HEK293T (cell line): ENCODE results near the gene RALB.
"Not testable (repeated sequence)": the region's sequence is repeated elsewhere in the genome, so short reads cannot be mapped to it uniquely, and the experiment has no call there.

Source experiments
- CTCF ChIA-PET: fragments of 350-600 bp; formaldehyde crosslinking; extraction: SDS; loops from one replicate; lab custom pipeline; 2021; ENCODE audit warnings: antibody characterized with exemption, inconsistent platforms; lab: Yijun Ruan, JAX
- POLR2A ChIA-PET: fragments of 350-600 bp; formaldehyde crosslinking; extraction: SDS; loops from one replicate; lab custom pipeline; 2020; ENCODE audit warnings: antibody characterized with exemption, inconsistent platforms; lab: Yijun Ruan, JAX
- DNase-seq: peaks from one replicate; pipeline ENCODE4 v3.0.0; 2012; ENCODE audit warnings: mixed read lengths; ENCODE audit errors: extremely low spot score
- ARNT ChIP-seq: fragments of 450-650 bp; IDR thresholded peaks from 2 replicates; pipeline ENCODE4 v1.6.1; 2017; ENCODE audit warnings: mild to moderate bottlenecking
- BHLHE40 ChIP-seq: fragments of 450-650 bp; IDR thresholded peaks from 2 replicates; pipeline ENCODE4 v1.6.1; 2016; ENCODE audit warnings: mild to moderate bottlenecking, moderate library complexity, borderline replicate concordance
- CTBP1 ChIP-seq: fragments of 450-650 bp; IDR thresholded peaks from 2 replicates; pipeline ENCODE4 v1.6.1; 2016; ENCODE audit warnings: borderline replicate concordance
- ELF4 ChIP-seq: fragments of 450-650 bp; IDR thresholded peaks from 2 replicates; pipeline ENCODE4 v1.6.1; 2017; ENCODE audit warnings: antibody characterized with exemption
- FOXA1 ChIP-seq: fragments of 450-650 bp; IDR thresholded peaks from 2 replicates; pipeline ENCODE4 v1.6.1; 2016; ENCODE audit warnings: mild to moderate bottlenecking
- FOXK2 ChIP-seq: fragments of 450-650 bp; IDR thresholded peaks from 2 replicates; pipeline ENCODE4 v1.6.1; 2016; ENCODE audit warnings: mild to moderate bottlenecking
- FOXM1 ChIP-seq: fragments of 450-650 bp; IDR thresholded peaks from 2 replicates; pipeline ENCODE4 v1.6.1; 2017; ENCODE audit warnings: mild to moderate bottlenecking, borderline replicate concordance
- HDGF ChIP-seq: fragments of 450-650 bp; IDR thresholded peaks from 2 replicates; pipeline ENCODE4 v1.6.1; 2017; ENCODE audit warnings: antibody characterized with exemption, borderline replicate concordance
- L3MBTL2 ChIP-seq: fragments of 450-650 bp; conservative IDR thresholded peaks from 2 replicates; pipeline ENCODE4 v1.6.1; 2016; ENCODE audit warnings: mild to moderate bottlenecking
- LEF1 ChIP-seq: fragments of 450-650 bp; IDR thresholded peaks from 2 replicates; pipeline ENCODE4 v1.6.1; 2017; ENCODE audit warnings: mild to moderate bottlenecking, borderline replicate concordance
- NFRKB ChIP-seq: fragments of 450-650 bp; IDR thresholded peaks from 2 replicates; pipeline ENCODE4 v1.6.1; 2016; ENCODE audit warnings: mild to moderate bottlenecking, moderate library complexity
- PKNOX1 ChIP-seq: fragments of 450-650 bp; IDR thresholded peaks from 2 replicates; pipeline ENCODE4 v1.6.1; 2016
- SP1 ChIP-seq: fragments of 450-650 bp; IDR thresholded peaks from 2 replicates; pipeline ENCODE4 v1.6.1; 2017
- SUZ12 ChIP-seq: fragments of 450-650 bp; IDR thresholded peaks from 2 replicates; pipeline ENCODE4 v1.6.1; 2016; ENCODE audit warnings: mild to moderate bottlenecking
- TARDBP ChIP-seq: fragments of 450-650 bp; IDR thresholded peaks from 2 replicates; pipeline ENCODE4 v1.6.1; 2016
- ZNF384 ChIP-seq: fragments of 450-650 bp; IDR thresholded peaks from 2 replicates; pipeline ENCODE4 v1.6.1; 2016

The RALB gene

GRCh38 chr2:120230515-120231471, 21.9 kb upstream of the RALB start:
- POLR2A ChIA-PET: no interaction called here
- TF ChIP-seq FOXA1 (no peak), SP1 (no peak)
- no peak for DNase-seq
- CTCF ChIA-PET: interaction anchor here (0.7 kb wide), 1 partner anchor 1011 kb away, joined by 9 read pairs; no protein-coding TSS in a partner anchor

- ChIA-PET CTCF (interaction anchor here (0.7 kb wide), 1 partner anchor 1012 kb away, joined by 9 read pairs; no protein-coding TSS in a partner anchor), POLR2A (no interaction called here)
- no peak for DNase-seq
- no peak for TF ChIP-seq FOXK2
- no peak for TF ChIP-seq FOXM1
- no peak for TF ChIP-seq SUZ12
- TF ChIP-seq SP1: no peak
- no peak for TF ChIP-seq LEF1
- no peak for TF ChIP-seq ELF4
- TF ChIP-seq L3MBTL2: no peak
Observed at GRCh38 chr2:120231564-120231973, 21.1 kb upstream of the RALB start.

- no peak for DNase-seq
- TF ChIP-seq FOXM1 (no peak), ARNT (no peak), L3MBTL2 (no peak), SUZ12 (no peak), CTBP1 (no peak), PKNOX1 (no peak), ELF4 (no peak), FOXA1 (no peak), LEF1 (no peak), ZNF384 (no peak), SP1 (no peak), BHLHE40 (no peak), TARDBP (no peak), FOXK2 (no peak), HDGF (no peak), NFRKB (no peak)
- CTCF ChIA-PET: interaction anchor here (0.6 to 0.7 kb wide), 2 partner anchors 590 to 1012 kb away, joined by 4 to 9 read pairs; no protein-coding TSS in a partner anchor
- POLR2A ChIA-PET: no interaction called here
Observed at GRCh38 chr2:120231974-120232635, 20.5 kb upstream of the RALB start.

GRCh38 chr2:120233292-120233691, 19.4 kb upstream of the RALB start:
- POLR2A ChIA-PET: no interaction called here
- DNase-seq: no peak
- TF ChIP-seq SUZ12 (no peak), HDGF (no peak), ZNF384 (no peak), FOXK2 (no peak), FOXM1 (no peak), SP1 (no peak), NFRKB (no peak), L3MBTL2 (no peak), LEF1 (no peak)
- CTCF ChIA-PET: no interaction called here

GRCh38 chr2:120235158-120235557, 17.5 kb upstream of the RALB start:
- POLR2A ChIA-PET, CTCF ChIA-PET, DNase-seq: not testable (repeated sequence)

- TF ChIP-seq ZNF384 (no peak), CTBP1 (no peak), BHLHE40 (no peak), FOXM1 (no peak), ARNT (no peak), SUZ12 (no peak), SP1 (no peak), NFRKB (no peak), L3MBTL2 (no peak), HDGF (no peak), LEF1 (no peak), PKNOX1 (no peak), FOXA1 (no peak), TARDBP (no peak), FOXK2 (no peak)
- DNase-seq: no peak
- POLR2A ChIA-PET: no interaction called here
- CTCF ChIA-PET: no interaction called here
Observed at GRCh38 chr2:120235681-120236080, 17.0 kb upstream of the RALB start.

GRCh38 chr2:120236316-120236715, 16.3 kb upstream of the RALB start:
- DNase-seq: no peak
- ChIA-PET CTCF (no interaction called here), POLR2A (interaction anchor here (1.0 to 1.1 kb wide), 2 partner anchors 11 to 13 kb away, joined by 3 to 4 read pairs; partner anchors contain the start of gene TMEM185B)
- TF ChIP-seq ZNF384: no peak
- no peak for TF ChIP-seq L3MBTL2
- no peak for TF ChIP-seq LEF1
- TF ChIP-seq PKNOX1: no peak
- no peak for TF ChIP-seq NFRKB
- no peak for TF ChIP-seq TARDBP
- no peak for TF ChIP-seq ELF4
